Measurements from ENCODE around the gene ATP6AP2.
A peak's percentile ranks its signal among the peaks of the same experiment; 100 is the strongest.

Gene ATP6AP2

GRCh38 chrX:40644176-40644575 lies 63.4 kb downstream of the ATP6AP2 start:
- H3K4me3 ChIP-seq (ENCODE audit: low read length) = peak overlapping the region; percentile 79
- H4K20me1 ChIP-seq (ENCODE audit: insufficient read depth, low read length) = peaks cover 35% of the 10 kb centered on the region
- H3K36me3 ChIP-seq (replicated peaks; ENCODE audit: low read depth, low read length) = peaks cover 21% of the 10 kb centered on the region
- no peak overlapping the region for H2AFZ ChIP-seq (ENCODE audit: low read depth, low read length)
- TF ChIP-seq CTCF (IDR thresholded peaks at IDR 0.05; ENCODE audit: low read depth, low read length) = no peak
- no peak for TF ChIP-seq EZH2phosphoT487 (IDR thresholded peaks at IDR 0.05; ENCODE audit: low read depth)
- H3K9me3 ChIP-seq (ENCODE audit: insufficient read depth, low read length) = no peaks in the 10 kb centered on the region
- peak overlapping the region; percentile 94 for H3K27ac ChIP-seq (ENCODE audit: low read length)
- no peaks in the 10 kb centered on the region for H3K27me3 ChIP-seq (ENCODE audit: low read depth, low read length)
- H3K4me2 ChIP-seq (ENCODE audit: low read length) = peak overlapping the region; percentile 94
- H3K9ac ChIP-seq (ENCODE audit: low read length) = peak overlapping the region; percentile 64
- H3K4me1 ChIP-seq (ENCODE audit: low read length) = peaks cover 38% of the 10 kb centered on the region
- H3K79me2 ChIP-seq (ENCODE audit: low read length) = peaks cover 76% of the 10 kb centered on the region

- Histone ChIP-seq H3K9ac (ENCODE audit: low read length) (peak overlapping the region; percentile 64), H3K27ac (ENCODE audit: low read length) (peak overlapping the region; percentile 94), H3K4me2 (ENCODE audit: low read length) (peak overlapping the region; percentile 94), H4K20me1 (ENCODE audit: insufficient read depth, low read length) (peaks cover 29% of the 10 kb centered on the region), H3K36me3 (replicated peaks; ENCODE audit: low read depth, low read length) (peaks cover 16% of the 10 kb centered on the region), H3K27me3 (ENCODE audit: low read depth, low read length) (no peaks in the 10 kb centered on the region), H3K4me1 (ENCODE audit: low read length) (peaks cover 38% of the 10 kb centered on the region), H3K9me3 (ENCODE audit: insufficient read depth, low read length) (no peaks in the 10 kb centered on the region), H2AFZ (ENCODE audit: low read depth, low read length) (no peak overlapping the region), H3K79me2 (ENCODE audit: low read length) (peaks cover 70% of the 10 kb centered on the region), H3K4me3 (ENCODE audit: low read length) (peak overlapping the region; percentile 79)
- TF ChIP-seq CTCF (IDR thresholded peaks at IDR 0.05; ENCODE audit: low read depth, low read length) (no peak), EZH2phosphoT487 (IDR thresholded peaks at IDR 0.05; ENCODE audit: low read depth) (no peak)
Measured at GRCh38 chrX:40644821-40645358, 64.1 kb downstream of the ATP6AP2 start.

- Histone ChIP-seq H4K20me1 (ENCODE audit: insufficient read depth, low read length) (peaks cover 22% of the 10 kb centered on the region), H2AFZ (ENCODE audit: low read depth, low read length) (no peak overlapping the region), H3K9ac (ENCODE audit: low read length) (peak overlapping the region; percentile 89), H3K27ac (ENCODE audit: low read length) (peak overlapping the region; percentile 80), H3K79me2 (ENCODE audit: low read length) (peaks cover 55% of the 10 kb centered on the region), H3K27me3 (ENCODE audit: low read depth, low read length) (no peaks in the 10 kb centered on the region), H3K36me3 (replicated peaks; ENCODE audit: low read depth, low read length) (peaks cover 13% of the 10 kb centered on the region), H3K4me1 (ENCODE audit: low read length) (peaks cover 38% of the 10 kb centered on the region), H3K9me3 (ENCODE audit: insufficient read depth, low read length) (no peaks in the 10 kb centered on the region), H3K4me2 (ENCODE audit: low read length) (peak overlapping the region; percentile 96), H3K4me3 (ENCODE audit: low read length) (peak overlapping the region; percentile 99)
- TF ChIP-seq CTCF (IDR thresholded peaks at IDR 0.05; ENCODE audit: low read depth, low read length) (peak; percentile 7; the same call in 1 of the 2 replicates), EZH2phosphoT487 (IDR thresholded peaks at IDR 0.05; ENCODE audit: low read depth) (no peak)
Measured at GRCh38 chrX:40646489-40647306, 65.9 kb downstream of the ATP6AP2 start.
